Caco-2 (cell line): ENCODE results near the gene ATP9B. TPM values are rescaled to one million over a fixed set of nuclear protein-coding genes. Genes with fewer than 3 reads are reported as not detected.
"Not testable (repeated sequence)": the region's sequence is repeated elsewhere in the genome, so short reads cannot be mapped to it uniquely, and the experiment has no call there.

Experiments used
- BruUV-seq: library from RNA; stranded (reverse); fragments of 400-500 nt; replicated peaks from 2 replicates; lab custom pipeline; 2021; lab: Mats Ljungman, UMichigan
- CTCF ChIA-PET: fragments of 300-600 bp; sonication (Branson Sonifier 250); formaldehyde crosslinking; loops from one replicate; lab custom pipeline; 2022; ENCODE audit warnings: antibody characterized with exemption; lab: Charles Lee
- POLR2A ChIA-PET: fragments of 300-600 bp; sonication (Branson Sonifier 250); formaldehyde crosslinking; loops from one replicate; lab custom pipeline; 2022; ENCODE audit warnings: antibody characterized with exemption; lab: Charles Lee
- DNase-seq, 2 experiments: peaks; one replicate each; pipeline versions ENCODE4 v3.0.0 to v3.0.0-alpha.2; 2020 to 2022
- H3K27me3 ChIP-seq: replicated peaks from 2 replicates; pipeline ENCODE4 v1.6.0; 2011; ENCODE audit warnings: low read length; ENCODE audit not compliant: control insufficient read depth, insufficient read depth
- H3K36me3 ChIP-seq: 2 replicates; pipeline ENCODE4 v1.5.1; 2011; ENCODE audit warnings: low read length; ENCODE audit not compliant: control insufficient read depth, insufficient read depth
- H3K4me1 ChIP-seq: fragments of 250-450 bp; sonication (Bioruptor Pico); 2 replicates; pipeline ENCODE4 v1.5.1; 2020; ENCODE audit warnings: mild to moderate bottlenecking
- H3K4me3 ChIP-seq: 2 replicates; pipeline ENCODE4 v1.5.1; 2011; ENCODE audit warnings: low read depth, mild to moderate bottlenecking, control low read depth, low read length
- H3K9me3 ChIP-seq: fragments of 250-450 bp; sonication (Bioruptor Pico); 2 replicates; pipeline ENCODE4 v1.5.1; 2020; ENCODE audit warnings: mild to moderate bottlenecking, moderate library complexity
- H3K27ac Mint-ChIP-seq: one replicate; pipeline ENCODE4 v1.8.0; 2022; ENCODE audit warnings: mixed read lengths; ENCODE audit not compliant: unreplicated experiment
- H3K27me3 Mint-ChIP-seq: one replicate; pipeline ENCODE4 v1.8.0; 2022; ENCODE audit warnings: mixed read lengths; ENCODE audit not compliant: insufficient read depth, unreplicated experiment
- H3K36me3 Mint-ChIP-seq: one replicate; pipeline ENCODE4 v1.8.0; 2022; ENCODE audit warnings: mild to moderate bottlenecking, mixed read lengths; ENCODE audit not compliant: insufficient read depth, unreplicated experiment
- H3K4me1 Mint-ChIP-seq: one replicate; pipeline ENCODE4 v1.8.0; 2022; ENCODE audit warnings: low read depth, mixed read lengths; ENCODE audit not compliant: unreplicated experiment
- H3K4me3 Mint-ChIP-seq: one replicate; pipeline ENCODE4 v1.8.0; 2022; ENCODE audit warnings: mild to moderate bottlenecking, moderate library complexity, mixed read lengths; ENCODE audit not compliant: unreplicated experiment
- H3K9me3 Mint-ChIP-seq: one replicate; pipeline ENCODE4 v1.8.0; 2022; ENCODE audit warnings: mixed read lengths; ENCODE audit not compliant: unreplicated experiment
- intact Hi-C: fragments of 100-400 bp; cut with micrococcal nuclease; formaldehyde crosslinking; loops from one replicate; pipeline ENCODE4 v1.10.0; 2022; ENCODE audit not compliant: unreplicated experiment
- total RNA-seq: library from RNA; stranded (reverse); gene quantifications from 2 replicates; pipeline ENCODE4 v1.2.3, GENCODE V29; 2022
- TF ChIP-seq, protein P1 (sequence below), 2 experiments: fragments of 200-600 bp in 1 of 2; IDR thresholded peaks; 1 replicate in 1 of 2; 2 replicates in 1 of 2; pipeline versions ENCODE4 v1.5.1 to v1.8.0; 2011 to 2022; ENCODE audit warnings: antibody characterized with exemption in 1 of 2, control low read depth in 1 of 2, inconsistent platforms in 1 of 2, low read depth in 1 of 2, low read length in 1 of 2, mild to moderate bottlenecking in 1 of 2, moderate library complexity in 1 of 2; ENCODE audit not compliant: insufficient read depth in 1 of 2, severe bottlenecking in 1 of 2, unreplicated experiment in 1 of 2

Gene ATP9B
- total RNA-seq, 1 experiment from 2014 or later, result 15.8 TPM

- Histone ChIP-seq H3K27me3 (no peaks in the 10 kb centered on the region), H3K4me1 (no peaks in the 10 kb centered on the region), H3K36me3 (no peaks in the 10 kb centered on the region), H3K9me3 (no peaks in the 10 kb centered on the region), H3K4me3 (no peak overlapping the region)
- Mint-ChIP-seq H3K36me3 (no peaks in the 10 kb centered on the region), H3K4me3 (no peak overlapping the region), H3K4me1 (no peaks in the 10 kb centered on the region), H3K27me3 (no peaks in the 10 kb centered on the region), H3K9me3 (no peaks in the 10 kb centered on the region), H3K27ac (no peak overlapping the region)
- BruUV-seq, result no TSS peak
- TF ChIP-seq, protein P1, sequence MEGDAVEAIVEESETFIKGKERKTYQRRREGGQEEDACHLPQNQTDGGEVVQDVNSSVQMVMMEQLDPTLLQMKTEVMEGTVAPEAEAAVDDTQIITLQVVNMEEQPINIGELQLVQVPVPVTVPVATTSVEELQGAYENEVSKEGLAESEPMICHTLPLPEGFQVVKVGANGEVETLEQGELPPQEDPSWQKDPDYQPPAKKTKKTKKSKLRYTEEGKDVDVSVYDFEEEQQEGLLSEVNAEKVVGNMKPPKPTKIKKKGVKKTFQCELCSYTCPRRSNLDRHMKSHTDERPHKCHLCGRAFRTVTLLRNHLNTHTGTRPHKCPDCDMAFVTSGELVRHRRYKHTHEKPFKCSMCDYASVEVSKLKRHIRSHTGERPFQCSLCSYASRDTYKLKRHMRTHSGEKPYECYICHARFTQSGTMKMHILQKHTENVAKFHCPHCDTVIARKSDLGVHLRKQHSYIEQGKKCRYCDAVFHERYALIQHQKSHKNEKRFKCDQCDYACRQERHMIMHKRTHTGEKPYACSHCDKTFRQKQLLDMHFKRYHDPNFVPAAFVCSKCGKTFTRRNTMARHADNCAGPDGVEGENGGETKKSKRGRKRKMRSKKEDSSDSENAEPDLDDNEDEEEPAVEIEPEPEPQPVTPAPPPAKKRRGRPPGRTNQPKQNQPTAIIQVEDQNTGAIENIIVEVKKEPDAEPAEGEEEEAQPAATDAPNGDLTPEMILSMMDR (IDR thresholded peaks at IDR 0.05; ENCODE audit: insufficient read depth in 1 of 2, low read depth in 1 of 2, low read length in 1 of 2, severe bottlenecking in 1 of 2, unreplicated experiment in 1 of 2), result no peak
- intact Hi-C loops, result no loop called here
- POLR2A ChIA-PET, result no interaction called here
- no peak for DNase-seq
- CTCF ChIA-PET, result no interaction called here
Observed at GRCh38 chr18:79260023-79260422, 190.8 kb downstream of the ATP9B start.

GRCh38 chr18:79260510-79260909, 191.3 kb downstream of the ATP9B start:
- no peaks in the 10 kb centered on the region for H3K36me3 ChIP-seq
- POLR2A ChIA-PET, result no interaction called here
- no peak for DNase-seq
- H3K4me3 Mint-ChIP-seq, result no peak overlapping the region
- no peak overlapping the region for H3K4me3 ChIP-seq
- no peaks in the 10 kb centered on the region for H3K4me1 ChIP-seq
- no peaks in the 10 kb centered on the region for H3K27me3 Mint-ChIP-seq
- no peaks in the 10 kb centered on the region for H3K9me3 ChIP-seq
- H3K9me3 Mint-ChIP-seq, result no peaks in the 10 kb centered on the region
- TF ChIP-seq, protein P1 (IDR thresholded peaks at IDR 0.05; ENCODE audit: insufficient read depth in 1 of 2, low read depth in 1 of 2, low read length in 1 of 2, severe bottlenecking in 1 of 2, unreplicated experiment in 1 of 2), result no peak
- H3K27me3 ChIP-seq, result no peaks in the 10 kb centered on the region
- no peaks in the 10 kb centered on the region for H3K36me3 Mint-ChIP-seq
- intact Hi-C loops, result no loop called here
- no peaks in the 10 kb centered on the region for H3K4me1 Mint-ChIP-seq
- CTCF ChIA-PET, result no interaction called here
- no TSS peak for BruUV-seq
- H3K27ac Mint-ChIP-seq, result no peak overlapping the region

DNA sequence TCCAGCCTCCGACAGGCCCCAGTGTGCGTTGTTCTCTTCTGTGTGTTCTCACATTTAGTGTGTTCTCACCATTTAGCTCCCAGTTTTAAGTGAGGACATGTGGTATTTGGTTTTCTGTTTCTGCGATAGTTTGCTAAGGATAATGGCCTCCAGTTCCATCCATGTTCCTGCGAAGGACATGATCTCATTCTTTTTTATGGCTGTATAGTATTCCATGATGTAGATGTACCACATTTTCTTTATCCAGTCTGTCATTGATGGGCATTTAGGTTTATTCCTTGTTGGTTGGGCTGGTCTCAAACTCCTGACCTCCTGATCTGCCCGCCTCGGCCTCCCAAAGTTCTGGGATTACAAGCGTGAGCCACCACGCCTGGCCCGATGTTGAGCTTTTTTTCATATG, 195.9 kb downstream of the ATP9B start:
- POLR2A ChIA-PET, H3K4me3 ChIP-seq, H3K36me3 Mint-ChIP-seq, DNase-seq, H3K9me3 ChIP-seq, H3K4me3 Mint-ChIP-seq, BruUV-seq, H3K4me1 ChIP-seq, CTCF ChIA-PET, H3K27me3 ChIP-seq, H3K27me3 Mint-ChIP-seq, H3K9me3 Mint-ChIP-seq, H3K36me3 ChIP-seq, H3K4me1 Mint-ChIP-seq, H3K27ac Mint-ChIP-seq, intact Hi-C loops: not testable (repeated sequence)

DNA sequence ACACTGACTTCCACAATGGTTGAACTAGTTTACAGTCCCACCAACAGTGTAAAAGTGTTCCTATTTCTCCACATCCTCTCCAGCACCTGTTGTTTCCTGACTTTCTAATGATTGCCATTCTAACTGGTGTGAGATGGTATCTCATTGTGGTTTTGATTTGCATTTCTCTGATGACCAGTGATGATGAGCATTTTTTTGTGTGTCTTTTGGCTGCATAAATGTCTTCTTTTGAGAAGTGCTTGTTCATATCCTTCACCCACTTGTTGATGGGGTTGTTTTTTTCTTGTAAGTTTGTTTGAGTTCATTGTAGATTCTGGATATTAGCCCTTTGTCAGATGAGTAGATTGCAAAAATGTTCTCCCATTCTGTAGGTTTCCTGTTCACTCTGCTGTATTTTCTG, 202.6 kb downstream of the ATP9B start:
- H3K4me3 ChIP-seq, H3K27me3 Mint-ChIP-seq, BruUV-seq, DNase-seq, H3K4me3 Mint-ChIP-seq, H3K9me3 ChIP-seq, CTCF ChIA-PET, H3K4me1 Mint-ChIP-seq, POLR2A ChIA-PET, H3K36me3 Mint-ChIP-seq, H3K36me3 ChIP-seq, H3K27ac Mint-ChIP-seq, H3K27me3 ChIP-seq, H3K4me1 ChIP-seq, intact Hi-C loops, H3K9me3 Mint-ChIP-seq: not testable (repeated sequence)
